ENCODE measurements around the gene FBRS.

The FBRS gene

DNA sequence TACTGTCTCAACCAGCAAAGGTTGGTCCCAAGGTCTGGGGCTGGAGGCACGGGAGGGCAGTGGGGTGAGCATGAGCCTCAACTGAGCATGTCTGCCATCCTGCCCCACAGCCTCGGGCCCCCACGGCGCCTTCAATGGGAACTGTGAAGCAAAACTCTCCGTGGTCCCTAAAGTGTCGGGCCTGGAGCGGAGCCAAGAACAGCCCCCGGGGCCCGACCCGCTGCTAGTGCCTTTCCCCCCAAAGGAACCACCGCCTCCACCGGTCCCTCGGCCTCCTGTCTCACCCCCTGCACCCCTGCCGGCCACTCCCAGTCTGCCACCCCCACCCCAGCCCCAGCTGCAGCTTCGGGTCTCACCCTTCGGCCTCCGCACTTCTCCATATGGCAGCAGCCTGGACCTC is 4.2 kb downstream of the FBRS start:
- no peak for TF ChIP-seq FOXP2 (optimal IDR thresholded peaks at IDR 0.05; ENCODE audit: borderline replicate concordance, extremely low read depth, extremely low read length, insufficient read depth)
- TF ChIP-seq SIN3A (IDR thresholded peaks at IDR 0.05; ENCODE audit: borderline replicate concordance, insufficient read depth, low read length) = no peak
- no peak for TF ChIP-seq POLR2AphosphoS5 (IDR thresholded peaks at IDR 0.05; ENCODE audit: low read depth, low read length)
- TF ChIP-seq, protein P1, sequence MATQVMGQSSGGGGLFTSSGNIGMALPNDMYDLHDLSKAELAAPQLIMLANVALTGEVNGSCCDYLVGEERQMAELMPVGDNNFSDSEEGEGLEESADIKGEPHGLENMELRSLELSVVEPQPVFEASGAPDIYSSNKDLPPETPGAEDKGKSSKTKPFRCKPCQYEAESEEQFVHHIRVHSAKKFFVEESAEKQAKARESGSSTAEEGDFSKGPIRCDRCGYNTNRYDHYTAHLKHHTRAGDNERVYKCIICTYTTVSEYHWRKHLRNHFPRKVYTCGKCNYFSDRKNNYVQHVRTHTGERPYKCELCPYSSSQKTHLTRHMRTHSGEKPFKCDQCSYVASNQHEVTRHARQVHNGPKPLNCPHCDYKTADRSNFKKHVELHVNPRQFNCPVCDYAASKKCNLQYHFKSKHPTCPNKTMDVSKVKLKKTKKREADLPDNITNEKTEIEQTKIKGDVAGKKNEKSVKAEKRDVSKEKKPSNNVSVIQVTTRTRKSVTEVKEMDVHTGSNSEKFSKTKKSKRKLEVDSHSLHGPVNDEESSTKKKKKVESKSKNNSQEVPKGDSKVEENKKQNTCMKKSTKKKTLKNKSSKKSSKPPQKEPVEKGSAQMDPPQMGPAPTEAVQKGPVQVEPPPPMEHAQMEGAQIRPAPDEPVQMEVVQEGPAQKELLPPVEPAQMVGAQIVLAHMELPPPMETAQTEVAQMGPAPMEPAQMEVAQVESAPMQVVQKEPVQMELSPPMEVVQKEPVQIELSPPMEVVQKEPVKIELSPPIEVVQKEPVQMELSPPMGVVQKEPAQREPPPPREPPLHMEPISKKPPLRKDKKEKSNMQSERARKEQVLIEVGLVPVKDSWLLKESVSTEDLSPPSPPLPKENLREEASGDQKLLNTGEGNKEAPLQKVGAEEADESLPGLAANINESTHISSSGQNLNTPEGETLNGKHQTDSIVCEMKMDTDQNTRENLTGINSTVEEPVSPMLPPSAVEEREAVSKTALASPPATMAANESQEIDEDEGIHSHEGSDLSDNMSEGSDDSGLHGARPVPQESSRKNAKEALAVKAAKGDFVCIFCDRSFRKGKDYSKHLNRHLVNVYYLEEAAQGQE (IDR thresholded peaks at IDR 0.05; ENCODE audit: insufficient read depth in 1 of 2, low read depth in 2 of 2, low read length in 2 of 2) = no peak
- TF ChIP-seq TAF1 (IDR thresholded peaks at IDR 0.05; ENCODE audit: borderline replicate concordance, insufficient read depth, low read length) = no peak

- TF ChIP-seq SIN3A (IDR thresholded peaks at IDR 0.05; ENCODE audit: borderline replicate concordance, insufficient read depth, low read length) (no peak), TAF1 (IDR thresholded peaks at IDR 0.05; ENCODE audit: borderline replicate concordance, insufficient read depth, low read length) (no peak), FOXP2 (optimal IDR thresholded peaks at IDR 0.05; ENCODE audit: borderline replicate concordance, extremely low read depth, extremely low read length, insufficient read depth) (no peak), POLR2AphosphoS5 (IDR thresholded peaks at IDR 0.05; ENCODE audit: low read depth, low read length) (no peak)
- TF ChIP-seq, protein P1 (IDR thresholded peaks at IDR 0.05; ENCODE audit: insufficient read depth in 1 of 2, low read depth in 2 of 2, low read length in 2 of 2) = no peak
Measured at GRCh38 chr16:30663038-30663437, 4.8 kb downstream of the FBRS start.

DNA sequence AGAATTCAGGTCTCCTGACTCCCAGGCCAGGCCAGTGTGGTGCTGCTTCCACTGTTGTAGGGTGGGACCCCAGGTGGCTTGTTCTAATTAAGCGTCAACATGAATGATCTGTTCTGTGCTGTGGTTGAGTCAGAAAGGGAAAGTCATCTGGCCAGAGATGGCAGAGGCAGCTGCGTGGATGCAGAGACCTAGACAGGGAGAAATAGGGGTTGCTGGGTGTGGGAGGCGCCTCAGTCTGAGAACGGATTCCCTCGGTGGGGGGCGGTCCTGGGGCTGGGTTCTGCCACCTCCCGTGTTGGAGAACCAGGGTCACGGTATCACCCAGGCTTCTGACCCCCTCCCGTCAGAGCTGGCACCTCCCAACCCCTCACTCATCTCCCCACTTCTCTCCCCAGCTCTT is 5.6 kb downstream of the FBRS start:
- TF ChIP-seq TAF1 (IDR thresholded peaks at IDR 0.05; ENCODE audit: borderline replicate concordance, insufficient read depth, low read length) = no peak
- TF ChIP-seq, protein P1 (IDR thresholded peaks at IDR 0.05; ENCODE audit: insufficient read depth in 1 of 2, low read depth in 2 of 2, low read length in 2 of 2) = no peak
- TF ChIP-seq POLR2AphosphoS5 (IDR thresholded peaks at IDR 0.05; ENCODE audit: low read depth, low read length) = no peak
- no peak for TF ChIP-seq SIN3A (IDR thresholded peaks at IDR 0.05; ENCODE audit: borderline replicate concordance, insufficient read depth, low read length)
- TF ChIP-seq FOXP2 (optimal IDR thresholded peaks at IDR 0.05; ENCODE audit: borderline replicate concordance, extremely low read depth, extremely low read length, insufficient read depth) = no peak

DNA sequence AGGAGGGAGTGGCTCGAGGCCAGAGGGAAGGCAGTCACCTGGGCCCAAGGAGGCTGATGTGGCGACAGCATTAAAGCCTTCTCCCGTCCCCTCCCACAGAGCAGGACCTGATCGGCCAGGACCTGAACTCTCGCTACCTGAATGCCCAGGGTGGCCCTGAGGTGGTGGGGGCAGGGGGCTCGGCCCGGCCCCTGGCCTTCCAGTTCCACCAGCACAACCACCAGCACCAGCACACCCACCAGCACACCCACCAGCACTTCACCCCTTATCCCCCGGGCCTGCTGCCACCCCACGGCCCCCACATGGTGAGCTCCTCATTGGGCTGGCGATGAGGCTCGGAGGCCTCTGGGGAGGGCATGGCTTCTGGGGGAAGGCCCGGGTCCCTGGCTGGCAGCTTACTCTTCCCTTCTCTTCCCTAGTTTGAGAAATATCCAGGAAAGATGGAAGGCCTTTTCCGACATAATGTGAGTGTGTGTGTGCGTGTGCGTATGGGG is 6.4 kb downstream of the FBRS start:
- TF ChIP-seq, protein P1 (IDR thresholded peaks at IDR 0.05; ENCODE audit: insufficient read depth in 1 of 2, low read depth in 2 of 2, low read length in 2 of 2) = no peak
- TF ChIP-seq POLR2AphosphoS5 (IDR thresholded peaks at IDR 0.05; ENCODE audit: low read depth, low read length) (no peak), TAF1 (IDR thresholded peaks at IDR 0.05; ENCODE audit: borderline replicate concordance, insufficient read depth, low read length) (no peak)
